Glomerular visceral epithelial cell (primary cell): ENCODE data around the gene AVPR1B.
A peak's percentile ranks its signal among the peaks of the same experiment; 100 is the strongest.

Experiments
- DNase-seq: peaks from one replicate; pipeline ENCODE4 v3.0.0-alpha.2; 2016; ENCODE audit errors: extremely low spot score

AVPR1B gene

GRCh38 chr1:206112600-206113301, 4.4 kb downstream of the AVPR1B start:
- no peak for DNase-seq

GRCh38 chr1:206111271-206111927, 5.8 kb downstream of the AVPR1B start:
- no peak for DNase-seq

GRCh38 chr1:206110820-206111219, 6.4 kb downstream of the AVPR1B start:
- DNase-seq: no peak

GRCh38 chr1:206110161-206110560, 7.0 kb downstream of the AVPR1B start:
- DNase-seq: no peak

- DNase-seq: no peak
Observed at GRCh38 chr1:206109718-206110117, 7.5 kb downstream of the AVPR1B start.

- no peak for DNase-seq
Observed at GRCh38 chr1:206108635-206109034, 8.6 kb downstream of the AVPR1B start.

- no peak for DNase-seq
Observed at GRCh38 chr1:206107168-206107544, 10.0 kb downstream of the AVPR1B start.

GRCh38 chr1:206106328-206107167, 10.6 kb downstream of the AVPR1B start:
- peak; percentile 85 for DNase-seq

- DNase-seq: no peak
Observed at GRCh38 chr1:206105464-206105995, 11.7 kb downstream of the AVPR1B start.

GRCh38 chr1:206103979-206104378, 13.2 kb downstream of the AVPR1B start:
- DNase-seq: no peak

GRCh38 chr1:206102292-206102936, 14.8 kb downstream of the AVPR1B start:
- no peak for DNase-seq

- DNase-seq: no peak
Observed at GRCh38 chr1:206101351-206102045, 15.7 kb downstream of the AVPR1B start.

GRCh38 chr1:206100226-206100815, 16.9 kb downstream of the AVPR1B start:
- DNase-seq: no peak

- no peak for DNase-seq
Observed at GRCh38 chr1:206098242-206098919, 18.8 kb downstream of the AVPR1B start.

- no peak for DNase-seq
Observed at GRCh38 chr1:206097381-206097780, 19.8 kb downstream of the AVPR1B start.

- no peak for DNase-seq
Observed at GRCh38 chr1:206094024-206094423, 23.2 kb downstream of the AVPR1B start.

- DNase-seq: no peak
Observed at GRCh38 chr1:206089341-206089740, 27.8 kb downstream of the AVPR1B start.

- DNase-seq: no peak
Observed at GRCh38 chr1:206087091-206087490, 30.1 kb downstream of the AVPR1B start.

GRCh38 chr1:206083750-206084149, 33.4 kb downstream of the AVPR1B start:
- DNase-seq: no peak
